GM23248 (cell line): Measurements from ENCODE around the gene NCF2.

ENCODE experiments used
- EZH2 ChIP-seq: fragments of 200-600 bp; sonication (generic); IDR thresholded peaks from 2 replicates; pipeline ENCODE4 v1.6.1; 2018; ENCODE audit warnings: antibody characterized with exemption, mild to moderate bottlenecking; ENCODE audit not compliant: insufficient read depth, poor library complexity, severe bottlenecking
- EZH2phosphoT487 ChIP-seq: fragments of 200-600 bp; sonication (generic); IDR thresholded peaks from 2 replicates; pipeline ENCODE4 v1.6.1; 2018; ENCODE audit warnings: antibody characterized with exemption, moderate library complexity, mild to moderate bottlenecking, low read depth; ENCODE audit not compliant: insufficient read depth

DNA sequence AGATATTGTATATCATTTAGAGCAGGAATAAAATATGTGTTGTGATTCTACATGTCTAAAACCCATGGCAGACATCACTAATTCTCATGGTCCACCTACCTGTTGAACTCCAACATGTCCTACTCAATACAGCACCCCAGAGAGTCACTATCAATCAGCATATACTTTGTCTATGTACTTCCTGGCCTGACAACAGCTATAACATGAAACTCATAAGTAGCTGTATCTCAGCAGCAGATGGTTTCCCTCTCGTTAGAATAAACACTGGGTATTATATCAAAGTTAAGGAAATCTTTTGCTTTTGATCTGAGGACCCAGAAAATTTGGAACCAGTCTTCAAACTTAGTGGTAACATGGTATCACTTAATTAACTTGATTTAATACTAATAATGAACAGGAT is 29.5 kb upstream of the NCF2 start:
- TF ChIP-seq EZH2phosphoT487: no peak
- no peak for TF ChIP-seq EZH2
